Measurements from ENCODE around the gene LAMC1.

The LAMC1 gene

DNA sequence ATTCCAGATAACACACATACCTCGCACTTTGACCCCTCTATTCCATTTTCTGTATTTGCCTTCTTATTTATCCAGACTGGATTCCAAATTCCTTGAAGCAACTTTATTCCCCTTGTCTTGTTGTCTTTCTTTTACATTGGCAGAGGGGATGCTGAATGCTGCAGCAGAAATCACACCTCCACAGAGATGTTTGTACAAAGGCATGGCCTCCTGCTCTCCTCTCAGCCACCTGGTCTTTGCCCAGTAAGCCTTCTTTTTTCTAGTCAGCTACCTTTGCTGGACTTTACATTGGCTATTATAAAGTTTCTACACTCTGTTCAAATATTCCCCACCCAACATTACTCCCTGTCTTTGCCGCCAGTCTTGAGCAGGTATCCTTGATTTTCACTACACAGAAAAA lies 75.1 kb downstream of the LAMC1 start:
- Histone ChIP-seq H3K36me3 (ENCODE audit: low read length) (no peaks in the 10 kb centered on the region), H3K4me3 (ENCODE audit: insufficient read depth, low read length, poor library complexity, severe bottlenecking) (no peak overlapping the region), H3K27ac (ENCODE audit: low read depth, low read length) (no peak overlapping the region), H3F3A (ENCODE audit: insufficient read depth) (no peaks in the 10 kb centered on the region), H4K20me1 (ENCODE audit: low read depth, low read length) (peaks cover 14% of the 10 kb centered on the region; the same call in 1 of the 2 replicates), H3K79me2 (ENCODE audit: insufficient read depth, low read length) (no peaks in the 10 kb centered on the region), H2AFZ (ENCODE audit: low read depth, low read length, severe bottlenecking) (no peak overlapping the region), H3K9me2 (replicated peaks; ENCODE audit: insufficient read depth, low read length) (no peaks in the 10 kb centered on the region), H3K27me3 (ENCODE audit: low read length) (no peaks in the 10 kb centered on the region), H3K9ac (ENCODE audit: low read length) (no peak overlapping the region), H3K9me3 (ENCODE audit: insufficient read depth, low read length) (no peaks in the 10 kb centered on the region), H3K4me2 (ENCODE audit: low read depth, low read length, poor library complexity, severe bottlenecking) (no peak overlapping the region)
- TF ChIP-seq, protein P1, sequence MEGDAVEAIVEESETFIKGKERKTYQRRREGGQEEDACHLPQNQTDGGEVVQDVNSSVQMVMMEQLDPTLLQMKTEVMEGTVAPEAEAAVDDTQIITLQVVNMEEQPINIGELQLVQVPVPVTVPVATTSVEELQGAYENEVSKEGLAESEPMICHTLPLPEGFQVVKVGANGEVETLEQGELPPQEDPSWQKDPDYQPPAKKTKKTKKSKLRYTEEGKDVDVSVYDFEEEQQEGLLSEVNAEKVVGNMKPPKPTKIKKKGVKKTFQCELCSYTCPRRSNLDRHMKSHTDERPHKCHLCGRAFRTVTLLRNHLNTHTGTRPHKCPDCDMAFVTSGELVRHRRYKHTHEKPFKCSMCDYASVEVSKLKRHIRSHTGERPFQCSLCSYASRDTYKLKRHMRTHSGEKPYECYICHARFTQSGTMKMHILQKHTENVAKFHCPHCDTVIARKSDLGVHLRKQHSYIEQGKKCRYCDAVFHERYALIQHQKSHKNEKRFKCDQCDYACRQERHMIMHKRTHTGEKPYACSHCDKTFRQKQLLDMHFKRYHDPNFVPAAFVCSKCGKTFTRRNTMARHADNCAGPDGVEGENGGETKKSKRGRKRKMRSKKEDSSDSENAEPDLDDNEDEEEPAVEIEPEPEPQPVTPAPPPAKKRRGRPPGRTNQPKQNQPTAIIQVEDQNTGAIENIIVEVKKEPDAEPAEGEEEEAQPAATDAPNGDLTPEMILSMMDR (IDR thresholded peaks at IDR 0.05; ENCODE audit: insufficient read depth, low read length, poor library complexity, severe bottlenecking) = no peak
- no peak for TF ChIP-seq EZH2phosphoT487 (conservative IDR thresholded peaks at IDR 0.05; ENCODE audit: low read length)

DNA sequence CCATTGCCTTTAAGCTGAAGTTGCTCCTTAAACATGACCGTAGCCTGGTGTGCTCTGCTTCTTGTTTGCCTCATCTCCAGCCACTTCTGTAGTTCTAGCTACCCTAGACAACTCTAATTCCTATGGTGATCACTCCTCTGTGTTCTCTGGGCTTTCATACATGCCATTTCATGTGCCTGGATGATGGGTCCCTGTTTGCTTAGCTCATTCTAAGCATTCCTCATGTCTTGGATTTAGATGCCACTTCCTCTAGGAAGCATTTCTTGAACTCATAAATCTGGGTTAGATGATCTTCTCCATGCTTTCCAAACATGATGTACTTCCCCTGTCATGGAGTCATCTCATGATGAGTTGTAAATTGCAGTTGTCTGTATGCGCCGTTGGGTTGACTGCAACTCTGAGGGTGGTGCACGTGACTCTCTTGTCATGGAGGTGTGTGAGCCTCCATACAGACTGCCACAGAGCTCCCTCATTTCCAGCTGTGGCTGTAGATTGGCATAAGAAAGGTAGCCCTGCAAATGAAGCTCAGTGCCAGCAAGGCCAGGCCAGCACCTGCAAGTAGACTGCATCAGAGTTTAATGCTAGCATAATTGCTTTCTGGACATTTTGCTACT lies 77.2 kb downstream of the LAMC1 start:
- TF ChIP-seq EZH2phosphoT487 (conservative IDR thresholded peaks at IDR 0.05; ENCODE audit: low read length) = no peak
- TF ChIP-seq, protein P1 (IDR thresholded peaks at IDR 0.05; ENCODE audit: insufficient read depth, low read length, poor library complexity, severe bottlenecking) = no peak
- H3K9ac ChIP-seq (ENCODE audit: low read length) = no peak overlapping the region
- 0 out of 2 replicates have a peak, but pooled peaks cover 3% of the 10 kb centered on the region for H3K36me3 ChIP-seq (ENCODE audit: low read length)
- no peak overlapping the region for H3K4me3 ChIP-seq (ENCODE audit: insufficient read depth, low read length, poor library complexity, severe bottlenecking)
- H3F3A ChIP-seq (ENCODE audit: insufficient read depth) = no peaks in the 10 kb centered on the region
- no peaks in the 10 kb centered on the region for H3K79me2 ChIP-seq (ENCODE audit: insufficient read depth, low read length)
- peaks cover 10% of the 10 kb centered on the region; the same call in 1 of the 2 replicates for H4K20me1 ChIP-seq (ENCODE audit: low read depth, low read length)
- no peak overlapping the region for H3K27ac ChIP-seq (ENCODE audit: low read depth, low read length)
- H3K9me3 ChIP-seq (ENCODE audit: insufficient read depth, low read length) = no peaks in the 10 kb centered on the region
- H2AFZ ChIP-seq (ENCODE audit: low read depth, low read length, severe bottlenecking) = no peak overlapping the region
- no peaks in the 10 kb centered on the region for H3K9me2 ChIP-seq (replicated peaks; ENCODE audit: insufficient read depth, low read length)
- no peak overlapping the region for H3K4me2 ChIP-seq (ENCODE audit: low read depth, low read length, poor library complexity, severe bottlenecking)
- H3K27me3 ChIP-seq (ENCODE audit: low read length) = no peaks in the 10 kb centered on the region

DNA sequence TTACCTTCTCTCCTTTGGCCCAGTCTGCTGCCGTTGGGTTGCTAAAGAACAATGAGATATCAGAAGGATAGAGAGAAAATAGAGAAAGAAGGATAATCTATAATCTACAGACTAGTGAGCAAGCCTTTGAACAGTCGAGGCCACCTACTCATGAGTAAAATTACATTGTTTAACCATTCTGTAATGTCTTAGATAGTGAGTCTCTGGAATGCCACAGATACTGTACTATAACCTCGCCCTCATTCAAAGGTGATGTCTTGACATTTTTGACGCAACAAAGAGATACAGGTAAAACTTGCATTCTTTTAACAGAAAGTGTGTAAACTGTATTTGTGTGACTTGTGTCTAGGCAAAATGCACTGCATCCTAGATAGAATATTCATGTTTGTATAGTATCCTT lies 77.9 kb downstream of the LAMC1 start:
- H3K4me3 ChIP-seq (ENCODE audit: insufficient read depth, low read length, poor library complexity, severe bottlenecking) = no peak overlapping the region

More for the DNA sequence above, 77.9 kb downstream of the LAMC1 start:
- H3K27ac ChIP-seq (ENCODE audit: low read depth, low read length) = no peak overlapping the region
- H3K9me2 ChIP-seq (replicated peaks; ENCODE audit: insufficient read depth, low read length) = no peaks in the 10 kb centered on the region
- no peaks in the 10 kb centered on the region for H3K79me2 ChIP-seq (ENCODE audit: insufficient read depth, low read length)
- H3K4me2 ChIP-seq (ENCODE audit: low read depth, low read length, poor library complexity, severe bottlenecking) = no peak overlapping the region
- 0 out of 2 replicates have a peak, but pooled peaks cover 6% of the 10 kb centered on the region for H4K20me1 ChIP-seq (ENCODE audit: low read depth, low read length)
- H3K36me3 ChIP-seq (ENCODE audit: low read length) = 0 out of 2 replicates have a peak, but pooled peaks cover 3% of the 10 kb centered on the region
- no peaks in the 10 kb centered on the region for H3K9me3 ChIP-seq (ENCODE audit: insufficient read depth, low read length)
- TF ChIP-seq, protein P1 (IDR thresholded peaks at IDR 0.05; ENCODE audit: insufficient read depth, low read length, poor library complexity, severe bottlenecking) = no peak
- TF ChIP-seq EZH2phosphoT487 (conservative IDR thresholded peaks at IDR 0.05; ENCODE audit: low read length) = no peak
- no peaks in the 10 kb centered on the region for H3K27me3 ChIP-seq (ENCODE audit: low read length)
- H3F3A ChIP-seq (ENCODE audit: insufficient read depth) = no peaks in the 10 kb centered on the region
- no peak overlapping the region for H2AFZ ChIP-seq (ENCODE audit: low read depth, low read length, severe bottlenecking)
- no peak overlapping the region for H3K9ac ChIP-seq (ENCODE audit: low read length)
